Amniotic epithelial cell (primary cell): Measurements from ENCODE around the gene TRIM61.
"Not testable (repeated sequence)": the region's sequence is repeated elsewhere in the genome, so short reads cannot be mapped to it uniquely, and the experiment has no call there.

Source experiments
- DNase-seq: peaks from one replicate; pipeline ENCODE4 v3.0.0-alpha.2; 2010; ENCODE audit warnings: low read depth

Gene TRIM61

GRCh38 chr4:164977243-164978164 is at the start of gene TRIM61:
Gene TRIM61, minus strand, starts transcription at chr4:164977657. Its CDS starts 7,655 bp downstream, at chr4:164970002.
- peak; percentile 68 for DNase-seq

GRCh38 chr4:165025782-165026181 is 48.3 kb upstream of the TRIM61 start:
- not testable (repeated sequence) for DNase-seq

GRCh38 chr4:165019995-165020394 is 42.5 kb upstream of the TRIM61 start:
- not testable (repeated sequence) for DNase-seq

- DNase-seq = peak; percentile 2
Measured at GRCh38 chr4:165016971-165017370, 39.5 kb upstream of the TRIM61 start.

GRCh38 chr4:165013691-165014090 is 36.2 kb upstream of the TRIM61 start:
- DNase-seq = no peak

GRCh38 chr4:165011403-165011802 is 33.9 kb upstream of the TRIM61 start:
- DNase-seq = no peak

GRCh38 chr4:165010991-165011390 is 33.5 kb upstream of the TRIM61 start:
- DNase-seq = no peak

- DNase-seq = no peak
Measured at GRCh38 chr4:165010487-165010886, 33.0 kb upstream of the TRIM61 start.

GRCh38 chr4:165009493-165010227 is 32.2 kb upstream of the TRIM61 start:
- DNase-seq = no peak

- no peak for DNase-seq
Measured at GRCh38 chr4:165006886-165007285, 29.4 kb upstream of the TRIM61 start.

GRCh38 chr4:165006456-165006855 is 29.0 kb upstream of the TRIM61 start:
- no peak for DNase-seq

- DNase-seq = no peak
Measured at GRCh38 chr4:165005352-165005925, 28.0 kb upstream of the TRIM61 start.

GRCh38 chr4:165001957-165002356 is 24.5 kb upstream of the TRIM61 start:
- not testable (repeated sequence) for DNase-seq

GRCh38 chr4:164998526-164999080 is 21.1 kb upstream of the TRIM61 start:
- DNase-seq = not testable (repeated sequence)

GRCh38 chr4:164997941-164998340 is 20.5 kb upstream of the TRIM61 start:
- no peak for DNase-seq

- no peak for DNase-seq
Measured at GRCh38 chr4:164997324-164997723, 19.9 kb upstream of the TRIM61 start.

- not testable (repeated sequence) for DNase-seq
Measured at GRCh38 chr4:164996123-164996522, 18.7 kb upstream of the TRIM61 start.

GRCh38 chr4:164990786-164991185 is 13.3 kb upstream of the TRIM61 start:
- not testable (repeated sequence) for DNase-seq

- no peak for DNase-seq
Measured at GRCh38 chr4:164989471-164989870, 12.0 kb upstream of the TRIM61 start.

- not testable (repeated sequence) for DNase-seq
Measured at GRCh38 chr4:164971929-164972328, 5.5 kb downstream of the TRIM61 start.

- DNase-seq = peak; percentile 82
Measured at GRCh38 chr4:164959896-164960295, 17.6 kb downstream of the TRIM61 start.

GRCh38 chr4:164959421-164959820 is 18.0 kb downstream of the TRIM61 start:
- peak; percentile 83 for DNase-seq
